Mesenchymal stem cell (in vitro differentiated cells and primary cell): ENCODE data around the gene C20orf204.

ENCODE experiments used
- DNase-seq: peaks from one replicate; pipeline ENCODE4 v3.0.0-alpha.2; 2013
- H2AFZ ChIP-seq: one replicate; pipeline ENCODE4 v1.6.1; 2013; ENCODE audit warnings: low read depth, mild to moderate bottlenecking, control low read depth, inconsistent platforms, low read length, moderate library complexity
- H2AK5ac ChIP-seq: 2 replicates; pipeline ENCODE4 v1.6.1; 2013; ENCODE audit warnings: low read length, moderate library complexity, mild to moderate bottlenecking, inconsistent platforms; ENCODE audit not compliant: severe bottlenecking
- H2BK120ac ChIP-seq: one replicate; pipeline ENCODE4 v1.6.1; 2013; ENCODE audit warnings: low read depth, mild to moderate bottlenecking, inconsistent platforms, low read length, moderate library complexity
- H2BK12ac ChIP-seq, 2 experiments: one replicate each; pipeline ENCODE4 v1.6.1; 2013; ENCODE audit warnings: inconsistent platforms in 2 of 2, low read length in 2 of 2, mild to moderate bottlenecking in 2 of 2, moderate library complexity in 2 of 2, control low read depth in 1 of 2
- H2BK15ac ChIP-seq: one replicate; pipeline ENCODE4 v1.6.1; 2013; ENCODE audit warnings: mild to moderate bottlenecking, low read depth, inconsistent platforms; ENCODE audit not compliant: poor library complexity, severe bottlenecking
- H2BK5ac ChIP-seq: 2 replicates; pipeline ENCODE4 v1.6.1; 2013; ENCODE audit warnings: low read depth, mild to moderate bottlenecking, low read length, control low read depth, inconsistent platforms; ENCODE audit not compliant: poor library complexity, severe bottlenecking
- H3K14ac ChIP-seq, 2 experiments: one replicate each; pipeline ENCODE4 v1.6.1; 2013; ENCODE audit warnings: inconsistent platforms in 2 of 2, low read length in 2 of 2, control low read depth in 1 of 2, mild to moderate bottlenecking in 1 of 2, moderate library complexity in 1 of 2
- H3K18ac ChIP-seq, 2 experiments: one replicate each; pipeline ENCODE4 v1.6.1; 2013; ENCODE audit warnings: inconsistent platforms in 2 of 2, low read length in 2 of 2, control low read depth in 1 of 2, low read depth in 1 of 2, mild to moderate bottlenecking in 1 of 2
- H3K23ac ChIP-seq, 2 experiments: one replicate each; pipeline ENCODE4 v1.6.1; 2013; ENCODE audit warnings: inconsistent platforms in 2 of 2, low read length in 2 of 2, mild to moderate bottlenecking in 2 of 2, moderate library complexity in 2 of 2, control low read depth in 1 of 2
- H3K27ac ChIP-seq: 2 replicates; pipeline ENCODE4 v1.5.1; 2013; ENCODE audit warnings: mild to moderate bottlenecking, moderate library complexity, low read length, control low read depth, inconsistent platforms; ENCODE audit not compliant: poor library complexity, severe bottlenecking
- H3K27me3 ChIP-seq, 2 experiments: 2 replicates each; pipeline versions ENCODE4 v1.6.1 to v1.7.0; 2013; ENCODE audit warnings: low read length in 2 of 2, mild to moderate bottlenecking in 2 of 2, moderate library complexity in 2 of 2, control low read depth in 1 of 2, inconsistent platforms in 1 of 2; ENCODE audit not compliant: control insufficient read depth in 1 of 2, insufficient read depth in 1 of 2
- H3K36me3 ChIP-seq, 2 experiments: 2 replicates each; pipeline versions ENCODE4 v1.6.1 to v1.7.0; 2013; ENCODE audit warnings: low read length in 2 of 2, control low read depth in 1 of 2, inconsistent platforms in 1 of 2, low read depth in 1 of 2, mild to moderate bottlenecking in 1 of 2; ENCODE audit not compliant: insufficient read depth in 2 of 2, control insufficient read depth in 1 of 2
- H3K4ac ChIP-seq, 2 experiments: one replicate each; pipeline ENCODE4 v1.6.1; 2013; ENCODE audit warnings: inconsistent platforms in 2 of 2, low read length in 2 of 2, mild to moderate bottlenecking in 2 of 2, moderate library complexity in 2 of 2, control low read depth in 1 of 2, low read depth in 1 of 2
- H3K4me1 ChIP-seq: 2 replicates; pipeline ENCODE4 v1.6.1; 2013; ENCODE audit warnings: low read depth, low read length, control low read depth; ENCODE audit not compliant: control insufficient read depth, insufficient read depth
- H3K4me2 ChIP-seq: 2 replicates; pipeline ENCODE4 v1.6.1; 2013; ENCODE audit warnings: low read length, mild to moderate bottlenecking, inconsistent platforms; ENCODE audit not compliant: poor library complexity, severe bottlenecking
- H3K4me3 ChIP-seq, 2 experiments: 2 replicates each; pipeline versions ENCODE4 v1.5.1 to v1.7.0; 2013; ENCODE audit warnings: low read length in 2 of 2, mild to moderate bottlenecking in 2 of 2, control low read depth in 1 of 2, low read depth in 1 of 2; ENCODE audit not compliant: insufficient read depth in 1 of 2
- H3K79me1 ChIP-seq: replicated peaks from 2 replicates; pipeline ENCODE4 v1.6.1; 2013; ENCODE audit warnings: mild to moderate bottlenecking, control low read depth, low read length, inconsistent platforms; ENCODE audit not compliant: poor library complexity, severe bottlenecking
- H3K9ac ChIP-seq: 2 replicates; pipeline ENCODE4 v1.7.0; 2013; ENCODE audit warnings: mild to moderate bottlenecking, low read length, moderate library complexity
- H3K9me3 ChIP-seq: 2 replicates; pipeline ENCODE4 v1.7.0; 2013; ENCODE audit warnings: mild to moderate bottlenecking, low read length; ENCODE audit not compliant: control insufficient read depth
- H4K8ac ChIP-seq: one replicate; pipeline ENCODE4 v1.6.1; 2013; ENCODE audit warnings: inconsistent platforms, mild to moderate bottlenecking, low read length, moderate library complexity
- H4K91ac ChIP-seq: one replicate; pipeline ENCODE4 v1.6.1; 2013; ENCODE audit warnings: mild to moderate bottlenecking, low read length, inconsistent platforms
- WGBS: methylation state at CpG from one replicate; pipeline ENCODE4 v1.1.7; 2013; ENCODE audit warnings: mixed read lengths; 5-methylcytosine and 5-hydroxymethylcytosine counted together

C20orf204 gene

GRCh38 chr20:64037498-64038213 lies 1.7 kb downstream of the C20orf204 start:
- H2BK120ac ChIP-seq: no peak overlapping the region
- 30% methylated on average over 23 of the region's 36 CpGs for WGBS
- no peak for DNase-seq
- H3K4me2 ChIP-seq: peak overlapping the region; percentile 5
- H3K79me1 ChIP-seq: no peaks in the 10 kb centered on the region
- H4K91ac ChIP-seq: no peak overlapping the region
- H3K27me3 ChIP-seq: peaks cover 35 to 58% of the 10 kb centered on the region in 2 experiments
- no peak overlapping the region for H3K9ac ChIP-seq
- H3K9me3 ChIP-seq: no peaks in the 10 kb centered on the region
- no peak overlapping the region for H2BK12ac ChIP-seq
- peak overlapping the region in 1 of 2 experiments; percentile 11 for H3K23ac ChIP-seq
- H3K14ac ChIP-seq: no peak overlapping the region
- H3K4ac ChIP-seq: no peak overlapping the region
- no peak overlapping the region for H3K4me3 ChIP-seq
- H3K4me1 ChIP-seq: peaks cover 45% of the 10 kb centered on the region
- H3K36me3 ChIP-seq: peaks cover 24 to 35% of the 10 kb centered on the region in 2 experiments
- H2AK5ac ChIP-seq: no peak overlapping the region
- H2BK15ac ChIP-seq: no peak overlapping the region
- H3K27ac ChIP-seq: no peak overlapping the region
- no peak overlapping the region for H2BK5ac ChIP-seq
- no peak overlapping the region for H4K8ac ChIP-seq
- H3K18ac ChIP-seq: no peak overlapping the region
- H2AFZ ChIP-seq: no peak overlapping the region

GRCh38 chr20:64038224-64038564 lies 2.2 kb downstream of the C20orf204 start:
- Histone ChIP-seq H4K91ac (no peak overlapping the region), H3K4me3 (peak overlapping the region in 1 of 2 experiments; percentile 46), H3K4me2 (peak overlapping the region; percentile 88), H3K27me3 (peaks cover 35 to 58% of the 10 kb centered on the region in 2 experiments), H3K9me3 (no peaks in the 10 kb centered on the region), H3K27ac (no peak overlapping the region), H3K23ac (no peak overlapping the region), H2BK15ac (no peak overlapping the region), H3K9ac (no peak overlapping the region), H2BK120ac (no peak overlapping the region), H3K4me1 (peaks cover 45% of the 10 kb centered on the region), H4K8ac (no peak overlapping the region), H2AK5ac (no peak overlapping the region), H3K4ac (no peak overlapping the region), H2BK12ac (no peak overlapping the region), H2AFZ (no peak overlapping the region), H2BK5ac (no peak overlapping the region), H3K79me1 (no peaks in the 10 kb centered on the region), H3K36me3 (peaks cover 18 to 30% of the 10 kb centered on the region in 2 experiments), H3K14ac (no peak overlapping the region), H3K18ac (no peak overlapping the region)
- no peak for DNase-seq
- 1% methylated on average over 12 of the region's 30 CpGs for WGBS

GRCh38 chr20:64038565-64039292 lies 2.7 kb downstream of the C20orf204 start:
- no peak overlapping the region for H3K14ac ChIP-seq
- no peak overlapping the region for H2BK12ac ChIP-seq
- peak overlapping the region; percentile 46 to 51 for H3K4me3 ChIP-seq
- no peaks in the 10 kb centered on the region for H3K9me3 ChIP-seq
- H4K91ac ChIP-seq: peak overlapping the region; percentile 20
- under 1% methylated on average over 72 of the region's 91 CpGs for WGBS
- peaks cover 35 to 58% of the 10 kb centered on the region in 2 experiments for H3K27me3 ChIP-seq
- peak overlapping the region; percentile 88 for H3K4me2 ChIP-seq
- H2AFZ ChIP-seq: peak overlapping the region; percentile 43
- H3K4ac ChIP-seq: no peak overlapping the region
- H2BK15ac ChIP-seq: no peak overlapping the region
- peak overlapping the region; percentile 6 to 24 for H3K18ac ChIP-seq
- no peak overlapping the region for H2AK5ac ChIP-seq
- H2BK120ac ChIP-seq: peak overlapping the region; percentile 52
- peaks cover 45% of the 10 kb centered on the region for H3K4me1 ChIP-seq
- no peak overlapping the region for H2BK5ac ChIP-seq
- H3K23ac ChIP-seq: no peak overlapping the region
- H3K36me3 ChIP-seq: peaks cover 15 to 27% of the 10 kb centered on the region in 2 experiments
- H3K27ac ChIP-seq: no peak overlapping the region
- H3K9ac ChIP-seq: no peak overlapping the region
- H4K8ac ChIP-seq: peak overlapping the region; percentile 35
- DNase-seq: peak; percentile 74
- H3K79me1 ChIP-seq: no peaks in the 10 kb centered on the region
